Measurements from ENCODE around the gene PCSK4. TPM values are rescaled to one million over a fixed set of nuclear protein-coding genes. Genes with fewer than 3 reads are reported as not detected.
A peak's percentile ranks its signal among the peaks of the same experiment; 100 is the strongest.

The PCSK4 gene
- total RNA-seq, 2 experiments from 2014 or later, result 4.4 to 4.7 TPM

DNA sequence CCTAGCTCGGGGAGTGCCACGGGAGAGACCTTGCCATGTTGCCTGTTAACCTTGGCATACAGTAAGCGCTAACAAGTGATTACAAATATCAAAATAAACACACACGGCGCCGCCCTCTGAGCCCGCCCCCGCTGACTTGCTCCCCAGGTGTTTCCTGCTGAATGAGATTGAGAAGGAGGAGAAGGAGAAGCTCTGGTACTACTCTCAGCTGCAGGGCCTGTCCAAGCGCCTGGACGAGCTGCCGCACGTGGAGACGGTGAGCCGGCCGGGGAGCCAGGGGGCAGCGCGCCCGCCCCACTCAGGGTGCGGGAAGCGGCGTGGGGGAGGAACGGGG, 35.2 kb downstream of the PCSK4 start:
- H3K4me1 Mint-ChIP-seq (ENCODE audit: low read depth), result peaks cover 15% of the 10 kb centered on the region
- DNase-seq, result peak; percentile 44
- no peaks in the 10 kb centered on the region for H3K9me3 Mint-ChIP-seq
- H3K27me3 Mint-ChIP-seq, result peaks cover 56% of the 10 kb centered on the region
- intact Hi-C loops (cut with micrococcal nuclease), result no loop called here
- no peaks in the 10 kb centered on the region for H3K36me3 Mint-ChIP-seq (ENCODE audit: low read depth)
- ChIA-PET CTCF (interaction anchor here (1.0 to 3.1 kb wide), 4 partner anchors 10 to 48 kb away, joined by 3 to 13 read pairs (median 4); no protein-coding TSS in a partner anchor), POLR2A (interaction anchor here (0.8 to 1.5 kb wide), 3 partner anchors 8 to 15 kb away, joined by 3 to 5 read pairs (median 3); no protein-coding TSS in a partner anchor)
- H3K4me3 Mint-ChIP-seq, result no peak overlapping the region
- no peak for ATAC-seq
- H3K27ac Mint-ChIP-seq, result no peak overlapping the region
- TF ChIP-seq, protein P1, sequence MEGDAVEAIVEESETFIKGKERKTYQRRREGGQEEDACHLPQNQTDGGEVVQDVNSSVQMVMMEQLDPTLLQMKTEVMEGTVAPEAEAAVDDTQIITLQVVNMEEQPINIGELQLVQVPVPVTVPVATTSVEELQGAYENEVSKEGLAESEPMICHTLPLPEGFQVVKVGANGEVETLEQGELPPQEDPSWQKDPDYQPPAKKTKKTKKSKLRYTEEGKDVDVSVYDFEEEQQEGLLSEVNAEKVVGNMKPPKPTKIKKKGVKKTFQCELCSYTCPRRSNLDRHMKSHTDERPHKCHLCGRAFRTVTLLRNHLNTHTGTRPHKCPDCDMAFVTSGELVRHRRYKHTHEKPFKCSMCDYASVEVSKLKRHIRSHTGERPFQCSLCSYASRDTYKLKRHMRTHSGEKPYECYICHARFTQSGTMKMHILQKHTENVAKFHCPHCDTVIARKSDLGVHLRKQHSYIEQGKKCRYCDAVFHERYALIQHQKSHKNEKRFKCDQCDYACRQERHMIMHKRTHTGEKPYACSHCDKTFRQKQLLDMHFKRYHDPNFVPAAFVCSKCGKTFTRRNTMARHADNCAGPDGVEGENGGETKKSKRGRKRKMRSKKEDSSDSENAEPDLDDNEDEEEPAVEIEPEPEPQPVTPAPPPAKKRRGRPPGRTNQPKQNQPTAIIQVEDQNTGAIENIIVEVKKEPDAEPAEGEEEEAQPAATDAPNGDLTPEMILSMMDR (IDR thresholded peaks at IDR 0.05), result no peak

DNA sequence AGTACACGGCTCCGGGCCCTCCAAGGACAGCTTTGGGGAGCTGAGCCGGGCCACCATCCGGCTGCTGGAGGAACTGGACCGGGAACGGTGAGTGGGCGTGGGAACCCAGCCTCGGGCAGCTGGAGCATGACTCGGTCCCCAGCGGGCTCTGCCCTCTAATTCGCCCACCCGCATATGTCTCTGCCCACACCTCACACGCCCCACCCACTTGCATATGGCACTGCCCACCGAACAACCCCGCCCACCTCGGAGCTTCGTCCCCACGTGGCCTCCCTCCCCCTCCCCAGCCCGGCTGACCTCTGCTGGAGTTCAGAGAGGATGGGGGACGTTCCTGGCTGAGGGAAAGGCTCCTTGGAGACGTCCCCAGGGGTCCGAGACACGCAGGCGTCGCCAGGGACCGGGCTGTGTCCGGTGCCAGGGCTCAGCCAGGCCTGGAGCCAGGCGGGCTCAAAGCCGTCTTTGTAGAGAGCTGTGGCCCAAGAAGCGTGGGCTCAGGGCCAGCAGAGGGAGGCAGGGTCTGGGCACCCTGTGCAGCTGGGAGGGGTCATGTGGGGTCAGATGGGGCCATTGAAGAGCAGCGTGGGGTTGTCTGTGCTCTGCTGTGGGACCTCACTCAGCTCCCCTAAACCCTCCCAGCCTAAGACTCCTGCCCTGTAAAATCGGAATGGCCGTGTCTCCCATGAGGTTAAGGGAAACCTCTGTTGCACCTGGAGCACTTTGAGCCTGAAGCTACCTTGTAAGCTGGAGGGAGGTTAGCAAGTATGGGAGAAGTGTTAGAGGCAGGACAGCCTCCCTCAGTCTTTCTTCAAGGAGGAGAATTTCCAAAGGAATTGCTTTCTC, 36.4 kb downstream of the PCSK4 start:
- ChIA-PET CTCF (interaction anchor here (1.1 to 3.1 kb wide), 3 partner anchors 8 to 12 kb away, joined by 4 to 13 read pairs (median 10); no protein-coding TSS in a partner anchor), POLR2A (interaction anchor here (0.7 to 1.0 kb wide), 3 partner anchors 9 to 27 kb away, joined by 3 to 4 read pairs (median 3); no protein-coding TSS in a partner anchor)
- H3K4me3 Mint-ChIP-seq, result no peak overlapping the region
- no peak overlapping the region for H3K27ac Mint-ChIP-seq
- H3K27me3 Mint-ChIP-seq, result peaks cover 64% of the 10 kb centered on the region
- H3K4me1 Mint-ChIP-seq (ENCODE audit: low read depth), result peaks cover 15% of the 10 kb centered on the region
- ATAC-seq, result no peak
- no peaks in the 10 kb centered on the region for H3K9me3 Mint-ChIP-seq
- TF ChIP-seq, protein P1 (IDR thresholded peaks at IDR 0.05), result no peak
- no peaks in the 10 kb centered on the region for H3K36me3 Mint-ChIP-seq (ENCODE audit: low read depth)
- intact Hi-C loops (cut with micrococcal nuclease), result no loop called here
- DNase-seq, result no peak

DNA sequence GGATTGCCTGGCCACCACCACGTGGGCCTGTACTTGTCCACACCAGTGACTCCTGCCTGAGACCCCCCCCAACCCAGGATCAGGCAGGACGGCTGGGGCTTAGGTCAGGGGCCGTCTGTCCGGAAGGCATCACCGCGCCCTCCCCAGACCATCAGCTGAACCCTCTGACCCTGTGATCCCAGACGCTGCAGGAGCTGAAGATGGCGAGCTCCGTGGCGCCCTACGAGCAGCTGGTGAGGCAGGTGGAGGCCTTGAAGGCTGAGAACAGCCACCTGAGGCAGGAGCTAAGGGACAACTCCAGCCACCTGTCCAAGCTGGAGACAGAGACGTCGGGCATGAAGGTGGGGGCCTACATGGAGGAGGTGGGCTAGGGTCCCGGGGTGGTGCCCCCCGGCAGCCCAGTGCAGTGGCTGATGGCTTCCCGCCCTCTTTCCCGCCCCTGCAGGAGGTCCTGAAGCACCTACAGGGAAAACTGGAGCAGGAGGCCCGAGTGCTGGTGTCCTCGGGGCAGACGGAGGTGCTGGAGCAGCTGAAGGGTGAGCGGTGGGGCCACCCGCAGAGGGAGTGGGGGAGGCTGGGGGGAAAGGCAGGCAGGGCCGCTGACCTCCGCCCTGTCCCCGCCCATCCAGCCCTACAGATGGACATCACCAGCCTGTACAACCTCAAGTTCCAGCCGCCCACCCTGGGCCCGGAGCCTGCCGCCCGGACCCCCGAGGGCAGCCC, 37.2 kb downstream of the PCSK4 start:
- ChIA-PET CTCF (interaction anchor here (1.1 to 3.1 kb wide), 3 partner anchors 7 to 13 kb away, joined by 4 to 13 read pairs (median 10); no protein-coding TSS in a partner anchor), POLR2A (interaction anchor here (0.8 to 1.0 kb wide), 2 partner anchors 10 to 26 kb away, joined by 3 read pairs; no protein-coding TSS in a partner anchor)
- TF ChIP-seq, protein P1 (IDR thresholded peaks at IDR 0.05), result no peak
- H3K27me3 Mint-ChIP-seq, result peaks cover 64% of the 10 kb centered on the region
- H3K4me1 Mint-ChIP-seq (ENCODE audit: low read depth), result peaks cover 15% of the 10 kb centered on the region
- H3K27ac Mint-ChIP-seq, result no peak overlapping the region
- ATAC-seq, result no peak
- H3K36me3 Mint-ChIP-seq (ENCODE audit: low read depth), result no peaks in the 10 kb centered on the region
- DNase-seq, result no peak
- no peak overlapping the region for H3K4me3 Mint-ChIP-seq
- intact Hi-C loops (cut with micrococcal nuclease), result no loop called here
- H3K9me3 Mint-ChIP-seq, result no peaks in the 10 kb centered on the region

DNA sequence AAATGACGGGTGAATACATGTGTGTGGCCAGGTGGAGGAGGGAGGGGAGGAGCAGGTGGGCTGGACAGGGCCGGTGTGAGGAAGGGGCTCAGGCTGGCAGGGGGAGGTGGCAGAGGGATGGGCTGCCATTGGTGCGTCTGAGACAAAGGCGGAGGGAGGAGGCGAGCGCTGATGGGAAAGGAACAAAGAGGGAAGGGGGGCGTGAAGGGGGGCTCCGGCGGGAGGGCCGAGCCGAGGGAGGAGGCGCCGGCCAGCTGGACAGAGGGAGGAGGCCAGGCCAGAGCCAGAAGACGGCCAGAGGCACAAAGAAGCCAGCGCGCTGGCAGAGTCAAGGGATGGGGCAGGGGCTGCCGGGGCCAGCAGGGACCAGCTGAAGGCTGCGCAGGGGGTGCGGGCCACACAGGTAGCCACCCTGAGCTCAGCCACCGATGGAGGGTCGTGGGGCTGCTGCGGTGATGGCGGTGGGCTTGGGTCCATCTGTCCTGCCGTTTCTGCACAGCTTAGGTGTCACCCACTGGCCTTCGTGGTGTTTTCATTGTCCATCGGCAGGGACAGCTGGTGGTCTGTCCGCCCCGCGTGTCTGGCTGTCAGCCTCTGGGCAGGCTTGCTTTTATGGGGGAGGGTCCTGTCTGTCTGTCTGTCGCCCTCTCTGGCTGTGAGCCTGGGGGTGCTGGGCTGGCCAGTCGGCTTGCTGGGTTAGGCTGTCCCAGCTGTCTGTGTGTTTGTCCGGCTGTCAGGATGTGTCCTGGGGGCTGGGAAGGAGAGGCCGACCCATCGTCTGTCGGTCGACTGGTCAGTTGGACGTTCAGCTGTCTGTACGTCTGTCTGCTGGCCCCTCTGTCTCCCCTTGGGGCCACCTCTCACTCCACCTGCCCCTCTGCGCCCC, 38.0 kb downstream of the PCSK4 start:
- intact Hi-C loops (cut with micrococcal nuclease), result no loop called here
- TF ChIP-seq, protein P1 (IDR thresholded peaks at IDR 0.05), result no peak
- H3K4me3 Mint-ChIP-seq, result no peak overlapping the region
- peaks cover 15% of the 10 kb centered on the region for H3K4me1 Mint-ChIP-seq (ENCODE audit: low read depth)
- no peak for DNase-seq
- ChIA-PET CTCF (interaction anchor here (2.0 kb wide), 1 partner anchor 8 kb away, joined by 10 read pairs; no protein-coding TSS in a partner anchor), POLR2A (interaction anchor here (0.8 kb wide), 1 partner anchor 69 kb away, joined by 4 read pairs; no protein-coding TSS in a partner anchor)
- H3K27ac Mint-ChIP-seq, result no peak overlapping the region
- peaks cover 65% of the 10 kb centered on the region for H3K27me3 Mint-ChIP-seq
- H3K36me3 Mint-ChIP-seq (ENCODE audit: low read depth), result no peaks in the 10 kb centered on the region
- H3K9me3 Mint-ChIP-seq, result no peaks in the 10 kb centered on the region
- ATAC-seq, result no peak
